Keratinocyte (primary cell): ENCODE results near the gene GALR1. TPM values are rescaled to one million over a fixed set of nuclear protein-coding genes. Genes with fewer than 3 reads are reported as not detected.

Experiments
- DNase-seq: peaks from one replicate; pipeline ENCODE4 v3.0.0-alpha.2; 2011; ENCODE audit warnings: low read depth, missing footprints, low spot score
- FAIRE-seq: peaks from 2 replicates; lab custom pipeline; 2011; peaks lifted over from hg19 to GRCh38; lab: Jason Lieb, UNC
- H2AFZ ChIP-seq: 2 replicates; pipeline ENCODE4 v1.6.0; 2012; ENCODE audit warnings: low read length, control low read depth, inconsistent platforms; ENCODE audit not compliant: control insufficient read depth
- H3K27ac ChIP-seq: 2 replicates; pipeline ENCODE4 v1.5.1; 2011; ENCODE audit warnings: low read length; ENCODE audit not compliant: control insufficient read depth, insufficient read depth
- H3K27me3 ChIP-seq: 3 replicates; pipeline ENCODE4 v1.6.0; 2011; ENCODE audit warnings: low read length; ENCODE audit not compliant: control insufficient read depth, insufficient read depth; ENCODE audit errors: extremely low read depth
- H3K36me3 ChIP-seq, 2 experiments: 2 replicates in 1 of 2; 3 replicates in 1 of 2; pipeline ENCODE4 v1.5.1; 2011; ENCODE audit warnings: low read length in 2 of 2, mild to moderate bottlenecking in 1 of 2; ENCODE audit not compliant: control insufficient read depth in 2 of 2, insufficient read depth in 2 of 2; ENCODE audit errors: extremely low read depth in 1 of 2
- H3K4me1 ChIP-seq: 3 replicates; pipeline ENCODE4 v1.5.1; 2011; ENCODE audit warnings: low read length; ENCODE audit not compliant: control insufficient read depth, insufficient read depth; ENCODE audit errors: extremely low read depth
- H3K4me2 ChIP-seq: 3 replicates; pipeline ENCODE4 v1.6.0; 2011; ENCODE audit warnings: low read depth, low read length; ENCODE audit not compliant: control insufficient read depth, insufficient read depth; ENCODE audit errors: extremely low read depth
- H3K4me3 ChIP-seq, 3 experiments: fragments of 200-600 bp in 1 of 3; sonication (generic) in 1 of 3; 2 replicates in 2 of 3; 3 replicates in 1 of 3; pipeline ENCODE4 v1.5.1; 2011 to 2016; ENCODE audit warnings: low read length in 3 of 3, mild to moderate bottlenecking in 3 of 3, control low read depth in 2 of 3, inconsistent platforms in 1 of 3, low read depth in 1 of 3, mixed read lengths in 1 of 3, mixed run types in 1 of 3, moderate library complexity in 1 of 3; ENCODE audit not compliant: control insufficient read depth in 2 of 3, insufficient read depth in 2 of 3; ENCODE audit errors: extremely low read depth in 1 of 3
- H3K79me2 ChIP-seq: 2 replicates; pipeline ENCODE4 v1.6.0; 2012; ENCODE audit warnings: low read length; ENCODE audit not compliant: control insufficient read depth, insufficient read depth
- H3K9ac ChIP-seq: 3 replicates; pipeline ENCODE4 v1.6.0; 2011; ENCODE audit warnings: low read length; ENCODE audit not compliant: control insufficient read depth, insufficient read depth; ENCODE audit errors: extremely low read depth
- H3K9me1 ChIP-seq: 3 replicates; pipeline ENCODE4 v1.6.0; 2011; ENCODE audit warnings: low read length; ENCODE audit not compliant: control insufficient read depth, insufficient read depth; ENCODE audit errors: extremely low read depth
- H3K9me3 ChIP-seq: 2 replicates; pipeline ENCODE4 v1.5.1; 2012; ENCODE audit warnings: low read depth, low read length; ENCODE audit not compliant: control insufficient read depth
- H4K20me1 ChIP-seq: 3 replicates; pipeline ENCODE4 v1.6.0; 2011; ENCODE audit warnings: low read length; ENCODE audit not compliant: control insufficient read depth, insufficient read depth; ENCODE audit errors: extremely low read depth
- EZH2 ChIP-seq: IDR thresholded peaks from one replicate; pipeline ENCODE4 v1.6.1; 2012; ENCODE audit warnings: inconsistent platforms, mild to moderate bottlenecking, low read length, moderate library complexity
- dilution Hi-C: fragments of 300-500 bp; cut with MboI; formaldehyde crosslinking; loops from one replicate; pipeline ENCODE4 v1.7.0; 2020; ENCODE audit warnings: low sequenced_read_pairs; ENCODE audit not compliant: extremely low pct_ligation_motif_present
- polyA plus RNA-seq, 5 experiments: library from polyadenylated mRNA; depleted of rRNA in 3 of 5; stranded (reverse) in 3 of 5; stranded (forward) in 1 of 5; unstranded in 1 of 5; fragments of >200 nt; gene quantifications; 1 replicate in 1 of 5; 2 replicates in 3 of 5; 3 replicates in 1 of 5; pipeline versions ENCODE4 v1.2.1 to v1.2.3, GENCODE V29; 2011 to 2012; ENCODE audit warnings: missing spikeins in 2 of 5, low read depth in 1 of 5, low replicate concordance in 1 of 5
- TF ChIP-seq, protein P1 (sequence below), 3 experiments: IDR thresholded peaks in 1 of 3; conservative IDR thresholded peaks in 1 of 3; optimal IDR thresholded peaks in 1 of 3; 2 replicates in 2 of 3; 3 replicates in 1 of 3; pipeline versions ENCODE3 to v1.5.1; 2011; ENCODE audit warnings: low read length in 3 of 3, mild to moderate bottlenecking in 3 of 3, moderate library complexity in 2 of 3, control low read depth in 1 of 3, inconsistent platforms in 1 of 3; ENCODE audit not compliant: insufficient read depth in 2 of 3; ENCODE audit errors: extremely low read depth in 1 of 3

The GALR1 gene
- polyA plus RNA-seq, 1 donor (not counting 4 experiments of a cell fraction or from before 2014, with no cell fraction given): not detected

GRCh38 chr18:77248873-77249568, 627 bp upstream of the GALR1 start:
- H3K9me1 ChIP-seq: no peaks in the 10 kb centered on the region
- no peaks in the 10 kb centered on the region for H3K9me3 ChIP-seq
- H2AFZ ChIP-seq: no peak overlapping the region
- FAIRE-seq: no peak
- H4K20me1 ChIP-seq: no peaks in the 10 kb centered on the region
- no peaks in the 10 kb centered on the region for H3K4me1 ChIP-seq
- peak; percentile 95 for TF ChIP-seq EZH2
- TF ChIP-seq, protein P1, sequence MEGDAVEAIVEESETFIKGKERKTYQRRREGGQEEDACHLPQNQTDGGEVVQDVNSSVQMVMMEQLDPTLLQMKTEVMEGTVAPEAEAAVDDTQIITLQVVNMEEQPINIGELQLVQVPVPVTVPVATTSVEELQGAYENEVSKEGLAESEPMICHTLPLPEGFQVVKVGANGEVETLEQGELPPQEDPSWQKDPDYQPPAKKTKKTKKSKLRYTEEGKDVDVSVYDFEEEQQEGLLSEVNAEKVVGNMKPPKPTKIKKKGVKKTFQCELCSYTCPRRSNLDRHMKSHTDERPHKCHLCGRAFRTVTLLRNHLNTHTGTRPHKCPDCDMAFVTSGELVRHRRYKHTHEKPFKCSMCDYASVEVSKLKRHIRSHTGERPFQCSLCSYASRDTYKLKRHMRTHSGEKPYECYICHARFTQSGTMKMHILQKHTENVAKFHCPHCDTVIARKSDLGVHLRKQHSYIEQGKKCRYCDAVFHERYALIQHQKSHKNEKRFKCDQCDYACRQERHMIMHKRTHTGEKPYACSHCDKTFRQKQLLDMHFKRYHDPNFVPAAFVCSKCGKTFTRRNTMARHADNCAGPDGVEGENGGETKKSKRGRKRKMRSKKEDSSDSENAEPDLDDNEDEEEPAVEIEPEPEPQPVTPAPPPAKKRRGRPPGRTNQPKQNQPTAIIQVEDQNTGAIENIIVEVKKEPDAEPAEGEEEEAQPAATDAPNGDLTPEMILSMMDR (optimal IDR thresholded peaks at IDR 0.05 in 1 of 3, IDR thresholded peaks at IDR 0.05 in 1 of 3, conservative IDR thresholded peaks at IDR 0.05 in 1 of 3; ENCODE audit: extremely low read depth in 1 of 3, insufficient read depth in 2 of 3, low read length in 3 of 3): no peak
- H3K27ac ChIP-seq: no peak overlapping the region
- peaks cover 38% of the 10 kb centered on the region for H3K27me3 ChIP-seq
- H3K79me2 ChIP-seq: no peaks in the 10 kb centered on the region
- no peak for DNase-seq
- dilution Hi-C loops: no loop called here
- no peak overlapping the region for H3K9ac ChIP-seq
- no peaks in the 10 kb centered on the region for H3K36me3 ChIP-seq
- peak overlapping the region; percentile 61 for H3K4me2 ChIP-seq
- peak overlapping the region in 2 of 3 experiments; percentile 18 to 47 for H3K4me3 ChIP-seq

GRCh38 chr18:77250501-77250925, 865 bp downstream of the GALR1 start:
- H3K27me3 ChIP-seq: peaks cover 38% of the 10 kb centered on the region
- dilution Hi-C loops: no loop called here
- no peaks in the 10 kb centered on the region for H3K9me1 ChIP-seq

More at GRCh38 chr18:77250501-77250925, 865 bp downstream of the GALR1 start:
- no peak for DNase-seq
- H3K4me1 ChIP-seq: no peaks in the 10 kb centered on the region
- no peaks in the 10 kb centered on the region for H3K79me2 ChIP-seq
- no peaks in the 10 kb centered on the region for H4K20me1 ChIP-seq
- H3K36me3 ChIP-seq: no peaks in the 10 kb centered on the region
- H3K27ac ChIP-seq: no peak overlapping the region
- no peak overlapping the region for H2AFZ ChIP-seq
- no peaks in the 10 kb centered on the region for H3K9me3 ChIP-seq
- H3K4me2 ChIP-seq: no peak overlapping the region
- no peak overlapping the region for H3K4me3 ChIP-seq
- FAIRE-seq: no peak
- no peak overlapping the region for H3K9ac ChIP-seq
- TF ChIP-seq, protein P1 (optimal IDR thresholded peaks at IDR 0.05 in 1 of 3, IDR thresholded peaks at IDR 0.05 in 1 of 3, conservative IDR thresholded peaks at IDR 0.05 in 1 of 3; ENCODE audit: extremely low read depth in 1 of 3, insufficient read depth in 2 of 3, low read length in 3 of 3): no peak
- TF ChIP-seq EZH2: no peak
